H1 (cell line): ENCODE data around the gene WDR91.

Source experiments
- ASH2L ChIP-seq: fragments of 200-600, 300-600 bp; sonication (generic); IDR thresholded peaks from one replicate; pipeline ENCODE4 v1.7.1; 2017; ENCODE audit warnings: low read length
- ATF3 ChIP-seq: IDR thresholded peaks from 2 replicates; pipeline ENCODE4 v1.6.1; 2011; ENCODE audit warnings: low read depth, mild to moderate bottlenecking, low read length; ENCODE audit not compliant: insufficient read depth
- CTCF ChIP-seq, 3 experiments: IDR thresholded peaks; 1 replicate in 2 of 3; 2 replicates in 1 of 3; pipeline versions ENCODE4 v1.5.1 to v1.6.1; 2011; ENCODE audit warnings: low read length in 3 of 3, mild to moderate bottlenecking in 3 of 3, inconsistent platforms in 2 of 3, low read depth in 1 of 3, moderate library complexity in 1 of 3; ENCODE audit not compliant: insufficient read depth in 1 of 3; ENCODE audit errors: control extremely low read depth in 1 of 3
- EP300 ChIP-seq, 2 experiments: IDR thresholded peaks; 1 replicate in 1 of 2; 2 replicates in 1 of 2; pipeline ENCODE4 v1.6.1; 2011 to 2012; ENCODE audit warnings: low read depth in 2 of 2, low read length in 2 of 2, mild to moderate bottlenecking in 2 of 2, borderline replicate concordance in 1 of 2, inconsistent platforms in 1 of 2, moderate library complexity in 1 of 2
- JUN ChIP-seq: IDR thresholded peaks from 2 replicates; pipeline ENCODE4 v1.6.1; 2011; ENCODE audit warnings: low read depth, mild to moderate bottlenecking, improper control_type of control experiment, low read length
- KDM5A ChIP-seq: fragments of 200-600 bp; IDR thresholded peaks from 2 replicates; pipeline ENCODE4 v1.7.1; 2012; ENCODE audit warnings: mild to moderate bottlenecking, low read length, inconsistent platforms, mixed read lengths
- PHF8 ChIP-seq: fragments of 200-600 bp; sonication (generic); conservative IDR thresholded peaks from 2 replicates; pipeline ENCODE4 v1.7.1; 2012; ENCODE audit warnings: low read depth, mild to moderate bottlenecking, inconsistent platforms, low read length, moderate library complexity
- POLR2A ChIP-seq, 2 experiments: IDR thresholded peaks; 1 replicate in 1 of 2; 2 replicates in 1 of 2; pipeline ENCODE4 v1.6.1; 2011; ENCODE audit warnings: low read depth in 2 of 2, low read length in 2 of 2, mild to moderate bottlenecking in 2 of 2; ENCODE audit errors: control extremely low read depth in 1 of 2
- RBBP5 ChIP-seq: IDR thresholded peaks from 2 replicates; pipeline ENCODE4 v1.7.1; 2012; ENCODE audit warnings: low read depth, mild to moderate bottlenecking, inconsistent platforms, low read length, moderate library complexity, borderline replicate concordance
- YY1 ChIP-seq: IDR thresholded peaks from 2 replicates; pipeline ENCODE4 v1.6.1; 2011; ENCODE audit warnings: low read depth, mild to moderate bottlenecking, low read length

- TF ChIP-seq YY1 (no peak), POLR2A (IDR thresholded peaks at IDR 0.05; ENCODE audit: control extremely low read depth in 1 of 2, low read depth in 2 of 2, low read length in 2 of 2) (no peak), CTCF (IDR thresholded peaks at IDR 0.05; ENCODE audit: control extremely low read depth in 1 of 3, insufficient read depth in 1 of 3, low read depth in 1 of 3, low read length in 3 of 3) (no peak), EP300 (IDR thresholded peaks at IDR 0.05; ENCODE audit: borderline replicate concordance in 1 of 2, low read depth in 2 of 2, low read length in 2 of 2) (no peak), KDM5A (no peak), ASH2L (no peak), ATF3 (no peak), RBBP5 (no peak), PHF8 (no peak), JUN (no peak)
Measured at GRCh38 chr7:135169964-135170273, 41.4 kb downstream of the WDR91 start.
